ENCODE measurements around the gene ATG2A. TPM values are rescaled to one million over a fixed set of nuclear protein-coding genes. Genes with fewer than 3 reads are reported as not detected.

ATG2A gene
- polyA plus RNA-seq, 1 donor (not counting 4 experiments of a cell fraction or from before 2014, with no cell fraction given), result 2.4 TPM

DNA sequence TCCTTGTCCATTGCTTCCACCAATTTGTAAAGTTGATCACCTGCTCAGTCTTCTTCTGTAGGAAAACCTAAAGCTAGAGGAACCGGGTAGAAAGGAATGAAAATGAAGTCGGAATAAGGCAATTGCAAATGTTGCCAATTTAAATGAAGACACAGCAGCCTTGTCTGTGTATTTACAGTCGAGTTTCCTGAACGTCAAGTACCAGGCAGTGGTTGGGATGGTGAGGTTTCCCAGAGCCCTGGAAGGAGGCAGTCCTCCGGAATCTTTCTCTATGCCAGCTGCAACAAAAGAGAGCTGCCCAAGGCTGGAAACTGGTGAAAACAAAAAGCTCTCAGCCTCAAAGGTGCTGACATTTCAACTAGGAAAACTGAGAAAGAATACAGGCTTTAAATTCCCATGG, 37.2 kb upstream of the ATG2A start:
- no peak overlapping the region for H3K9ac ChIP-seq (ENCODE audit: control insufficient read depth, extremely low read depth, insufficient read depth, low read length)
- H3K36me3 ChIP-seq (ENCODE audit: control insufficient read depth in 2 of 2, extremely low read depth in 1 of 2, insufficient read depth in 2 of 2, low read length in 2 of 2), result no peaks in the 10 kb centered on the region
- no peaks in the 10 kb centered on the region for H3K9me1 ChIP-seq (ENCODE audit: control insufficient read depth, extremely low read depth, insufficient read depth, low read length)
- H3K4me3 ChIP-seq (ENCODE audit: control insufficient read depth in 2 of 3, extremely low read depth in 1 of 3, insufficient read depth in 2 of 3, low read depth in 1 of 3, low read length in 3 of 3), result no peak overlapping the region
- H3K79me2 ChIP-seq (ENCODE audit: control insufficient read depth, insufficient read depth, low read length), result no peaks in the 10 kb centered on the region
- H3K9me3 ChIP-seq (ENCODE audit: control insufficient read depth, low read depth, low read length), result no peaks in the 10 kb centered on the region
- no peak for TF ChIP-seq EZH2 (IDR thresholded peaks at IDR 0.05; ENCODE audit: low read length)
- no peak for TF ChIP-seq CTCF (optimal IDR thresholded peaks at IDR 0.05 in 1 of 3, IDR thresholded peaks at IDR 0.05 in 1 of 3, conservative IDR thresholded peaks at IDR 0.05 in 1 of 3; ENCODE audit: extremely low read depth in 1 of 3, insufficient read depth in 2 of 3, low read length in 3 of 3)
- no peaks in the 10 kb centered on the region for H4K20me1 ChIP-seq (ENCODE audit: control insufficient read depth, extremely low read depth, insufficient read depth, low read length)
- no peaks in the 10 kb centered on the region for H3K27me3 ChIP-seq (ENCODE audit: control insufficient read depth, extremely low read depth, insufficient read depth, low read length)
- no peak overlapping the region for H3K4me2 ChIP-seq (ENCODE audit: control insufficient read depth, extremely low read depth, insufficient read depth, low read depth, low read length)
- no peak for FAIRE-seq
- DNase-seq (ENCODE audit: low read depth, low spot score), result no peak
- dilution Hi-C loops (cut with MboI; ENCODE audit: extremely low pct_ligation_motif_present, low sequenced_read_pairs), result no loop called here
- no peak overlapping the region for H3K27ac ChIP-seq (ENCODE audit: control insufficient read depth, insufficient read depth, low read length)
- H3K4me1 ChIP-seq (ENCODE audit: control insufficient read depth, extremely low read depth, insufficient read depth, low read length), result peaks cover 1% of the 10 kb centered on the region
- no peak overlapping the region for H2AFZ ChIP-seq (ENCODE audit: control insufficient read depth, low read length)

DNA sequence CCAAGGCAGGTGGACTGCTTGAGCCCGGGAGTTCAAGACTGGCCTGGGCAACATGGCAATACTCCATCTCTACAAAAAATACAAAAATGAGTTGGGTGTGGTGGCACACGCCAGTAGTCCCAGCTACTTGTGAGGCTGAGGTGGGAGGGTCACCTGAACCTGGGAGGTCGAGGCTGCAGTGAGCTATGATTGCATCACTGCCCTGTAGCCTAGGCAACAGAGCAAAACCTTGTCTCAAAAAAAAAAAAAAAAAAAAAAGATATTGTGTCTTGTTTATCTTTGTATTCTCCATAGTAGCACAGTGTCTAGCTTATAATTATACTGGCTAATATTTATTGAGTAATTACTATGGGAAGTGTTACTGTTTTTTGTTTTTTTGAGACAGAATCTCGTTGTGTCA, 34.5 kb upstream of the ATG2A start:
- no peaks in the 10 kb centered on the region for H3K36me3 ChIP-seq (ENCODE audit: control insufficient read depth in 2 of 2, extremely low read depth in 1 of 2, insufficient read depth in 2 of 2, low read length in 2 of 2)
- dilution Hi-C loops (cut with MboI; ENCODE audit: extremely low pct_ligation_motif_present, low sequenced_read_pairs), result no loop called here
- H3K4me2 ChIP-seq (ENCODE audit: control insufficient read depth, extremely low read depth, insufficient read depth, low read depth, low read length), result no peak overlapping the region
- H3K27ac ChIP-seq (ENCODE audit: control insufficient read depth, insufficient read depth, low read length), result no peak overlapping the region
- H3K9me1 ChIP-seq (ENCODE audit: control insufficient read depth, extremely low read depth, insufficient read depth, low read length), result no peaks in the 10 kb centered on the region
- H2AFZ ChIP-seq (ENCODE audit: control insufficient read depth, low read length), result no peak overlapping the region
- FAIRE-seq (no peak), DNase-seq (ENCODE audit: low read depth, low spot score) (no peak)
- H4K20me1 ChIP-seq (ENCODE audit: control insufficient read depth, extremely low read depth, insufficient read depth, low read length), result no peaks in the 10 kb centered on the region
- no peaks in the 10 kb centered on the region for H3K27me3 ChIP-seq (ENCODE audit: control insufficient read depth, extremely low read depth, insufficient read depth, low read length)
- H3K9ac ChIP-seq (ENCODE audit: control insufficient read depth, extremely low read depth, insufficient read depth, low read length), result no peak overlapping the region
- no peak overlapping the region for H3K4me3 ChIP-seq (ENCODE audit: control insufficient read depth in 2 of 3, extremely low read depth in 1 of 3, insufficient read depth in 2 of 3, low read depth in 1 of 3, low read length in 3 of 3)
- TF ChIP-seq EZH2 (IDR thresholded peaks at IDR 0.05; ENCODE audit: low read length), result no peak
- no peak for TF ChIP-seq CTCF (optimal IDR thresholded peaks at IDR 0.05 in 1 of 3, IDR thresholded peaks at IDR 0.05 in 1 of 3, conservative IDR thresholded peaks at IDR 0.05 in 1 of 3; ENCODE audit: extremely low read depth in 1 of 3, insufficient read depth in 2 of 3, low read length in 3 of 3)
- H3K4me1 ChIP-seq (ENCODE audit: control insufficient read depth, extremely low read depth, insufficient read depth, low read length), result no peaks in the 10 kb centered on the region
- H3K79me2 ChIP-seq (ENCODE audit: control insufficient read depth, insufficient read depth, low read length), result no peaks in the 10 kb centered on the region
- no peaks in the 10 kb centered on the region for H3K9me3 ChIP-seq (ENCODE audit: control insufficient read depth, low read depth, low read length)

Data from keratinocyte (primary cell).